Measurements from ENCODE around the gene IGLL1.
"Not testable (repeated sequence)": the region's sequence is repeated elsewhere in the genome, so short reads cannot be mapped to it uniquely, and the experiment has no call there.

IGLL1 gene
- total RNA-seq: 0 reads per million in 4 donors

GRCh38 chr22:23579870-23580575, at the start of gene IGLL1:
Gene IGLL1 (minus strand): TSS chr22:23580290. CDS start chr22:23580190, 100 bp downstream.
- DNase-seq: no peak

GRCh38 chr22:23628056-23628743, 48.1 kb upstream of the IGLL1 start:
- DNase-seq: not testable (repeated sequence)

- DNase-seq: peak in 4 of 5 donors; percentile 26 to 57 (median 44)
Measured at GRCh38 chr22:23627401-23628055, 47.4 kb upstream of the IGLL1 start.

GRCh38 chr22:23626286-23626975, 46.3 kb upstream of the IGLL1 start:
- DNase-seq: no peak

- no peak for DNase-seq
Measured at GRCh38 chr22:23622634-23623033, 42.5 kb upstream of the IGLL1 start.

- not testable (repeated sequence) for DNase-seq
Measured at GRCh38 chr22:23621916-23622315, 41.8 kb upstream of the IGLL1 start.

- no peak for DNase-seq
Measured at GRCh38 chr22:23621082-23621780, 41.1 kb upstream of the IGLL1 start.

- DNase-seq: no peak
Measured at GRCh38 chr22:23613193-23613972, 33.3 kb upstream of the IGLL1 start.

GRCh38 chr22:23609983-23610781, 30.1 kb upstream of the IGLL1 start:
- DNase-seq: peak in 1 of 5 donors; percentile 46

- no peak for DNase-seq
Measured at GRCh38 chr22:23608583-23608982, 28.5 kb upstream of the IGLL1 start.

GRCh38 chr22:23606204-23607131, 26.4 kb upstream of the IGLL1 start:
- no peak for DNase-seq

- no peak for DNase-seq
Measured at GRCh38 chr22:23604939-23605712, 25.0 kb upstream of the IGLL1 start.

- no peak for DNase-seq
Measured at GRCh38 chr22:23603266-23603665, 23.2 kb upstream of the IGLL1 start.

- no peak for DNase-seq
Measured at GRCh38 chr22:23598805-23599518, 18.9 kb upstream of the IGLL1 start.

- not testable (repeated sequence) for DNase-seq
Measured at GRCh38 chr22:23597576-23598268, 17.6 kb upstream of the IGLL1 start.

GRCh38 chr22:23595904-23596303, 15.8 kb upstream of the IGLL1 start:
- DNase-seq: not testable (repeated sequence)

- no peak for DNase-seq
Measured at GRCh38 chr22:23591846-23592245, 11.8 kb upstream of the IGLL1 start.
